ENCODE results near the gene NT5C1A.

Gene NT5C1A

DNA sequence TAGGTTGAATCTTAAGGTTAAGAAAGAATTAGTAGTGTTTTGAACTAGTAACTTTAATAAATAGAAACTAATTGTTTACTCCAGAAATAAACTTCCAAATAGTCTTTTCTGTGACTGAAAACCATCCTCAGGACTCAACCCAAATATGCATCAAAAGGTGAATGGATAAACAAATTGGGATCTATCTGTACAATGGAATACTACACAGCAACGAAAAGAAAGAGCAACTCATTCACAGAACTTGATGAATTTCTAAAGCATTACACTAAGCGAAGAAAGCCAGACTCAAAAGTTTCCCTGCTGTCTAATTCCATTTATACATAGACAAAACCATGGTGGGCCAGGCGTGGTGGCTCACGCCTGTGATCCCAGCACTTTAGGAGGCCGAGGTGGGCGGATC, 57.4 kb downstream of the NT5C1A start:
- TF ChIP-seq, protein P1, sequence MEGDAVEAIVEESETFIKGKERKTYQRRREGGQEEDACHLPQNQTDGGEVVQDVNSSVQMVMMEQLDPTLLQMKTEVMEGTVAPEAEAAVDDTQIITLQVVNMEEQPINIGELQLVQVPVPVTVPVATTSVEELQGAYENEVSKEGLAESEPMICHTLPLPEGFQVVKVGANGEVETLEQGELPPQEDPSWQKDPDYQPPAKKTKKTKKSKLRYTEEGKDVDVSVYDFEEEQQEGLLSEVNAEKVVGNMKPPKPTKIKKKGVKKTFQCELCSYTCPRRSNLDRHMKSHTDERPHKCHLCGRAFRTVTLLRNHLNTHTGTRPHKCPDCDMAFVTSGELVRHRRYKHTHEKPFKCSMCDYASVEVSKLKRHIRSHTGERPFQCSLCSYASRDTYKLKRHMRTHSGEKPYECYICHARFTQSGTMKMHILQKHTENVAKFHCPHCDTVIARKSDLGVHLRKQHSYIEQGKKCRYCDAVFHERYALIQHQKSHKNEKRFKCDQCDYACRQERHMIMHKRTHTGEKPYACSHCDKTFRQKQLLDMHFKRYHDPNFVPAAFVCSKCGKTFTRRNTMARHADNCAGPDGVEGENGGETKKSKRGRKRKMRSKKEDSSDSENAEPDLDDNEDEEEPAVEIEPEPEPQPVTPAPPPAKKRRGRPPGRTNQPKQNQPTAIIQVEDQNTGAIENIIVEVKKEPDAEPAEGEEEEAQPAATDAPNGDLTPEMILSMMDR (IDR thresholded peaks at IDR 0.05; ENCODE audit: extremely low read depth, missing control alignments): no peak
- no peak for DNase-seq (ENCODE audit: low spot score)

DNA sequence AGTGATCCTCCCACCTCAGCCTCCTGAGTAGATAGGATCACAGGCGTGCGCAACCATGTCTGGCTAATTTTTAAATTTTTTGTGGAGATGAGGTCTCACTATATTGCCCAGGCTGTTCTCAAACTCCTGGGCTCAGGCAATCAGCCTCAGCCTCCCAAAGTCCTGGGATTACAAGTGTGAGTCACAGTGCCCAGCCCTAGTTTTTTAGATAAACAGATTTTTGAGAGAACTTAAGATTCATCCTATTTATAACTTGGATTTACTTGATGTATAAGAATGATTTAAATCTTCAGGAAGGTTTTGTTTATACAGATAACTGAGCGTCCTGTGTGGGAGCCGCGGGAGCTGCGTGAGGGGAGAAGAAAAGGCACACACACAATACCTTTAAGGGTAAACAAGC, 58.7 kb downstream of the NT5C1A start:
- no peak for DNase-seq (ENCODE audit: low spot score)
- TF ChIP-seq, protein P1 (IDR thresholded peaks at IDR 0.05; ENCODE audit: extremely low read depth, missing control alignments): no peak

DNA sequence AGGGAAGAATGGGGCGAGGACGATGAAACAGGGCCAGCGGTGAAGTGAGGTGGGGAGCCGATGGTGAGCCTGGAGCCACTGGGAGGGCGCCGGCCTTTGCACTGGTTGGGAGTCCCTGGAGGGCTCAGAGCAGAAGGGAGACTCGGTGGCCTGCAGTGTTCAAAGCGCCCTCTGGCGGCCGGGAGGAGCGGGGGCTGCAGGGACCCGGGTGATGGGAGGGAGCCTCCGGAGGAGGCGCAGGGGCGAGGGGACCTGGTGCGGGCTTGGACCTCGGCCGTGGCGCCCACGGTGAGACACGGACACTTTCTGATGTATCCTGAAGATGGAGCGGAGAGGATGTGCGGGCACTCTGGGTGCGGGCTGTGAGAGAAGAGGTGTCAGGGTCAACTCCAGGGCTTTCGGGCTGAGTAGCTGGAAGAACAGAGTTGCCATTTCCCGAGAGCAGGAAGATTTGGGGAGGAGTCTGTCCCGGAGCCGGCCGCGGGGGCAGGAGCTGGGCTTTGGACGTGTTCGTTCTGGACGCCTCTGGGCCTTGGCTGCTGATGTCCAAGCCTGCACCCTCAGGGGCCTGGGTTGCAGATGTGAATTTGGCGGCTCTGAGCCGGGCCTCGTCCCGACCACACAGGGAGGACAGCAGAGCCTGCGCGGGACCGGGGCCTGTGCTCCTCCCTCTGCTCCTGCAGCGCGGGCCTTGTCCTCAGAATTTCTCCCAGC, 62.1 kb downstream of the NT5C1A start:
- TF ChIP-seq, protein P1 (IDR thresholded peaks at IDR 0.05; ENCODE audit: extremely low read depth, missing control alignments): peak; percentile 96
- DNase-seq (ENCODE audit: low spot score): peak; percentile 80
